WTC11 (cell line): ENCODE results near the gene PDZD2. TPM values are rescaled to one million over a fixed set of nuclear protein-coding genes. Genes with fewer than 3 reads are reported as not detected.

ENCODE experiments used
- ATAC-seq: fragments of 200-7000 bp; cut with Tn5 transposase; 2 replicates; pipeline ENCODE4 v1.10.0; 2021; ENCODE audit warnings: mild to moderate bottlenecking, moderate library complexity
- CTCF ChIA-PET: fragments of 300-600 bp; sonication (Branson Sonifier 250); formaldehyde crosslinking; loops from one replicate; lab custom pipeline; 2021; ENCODE audit warnings: antibody characterized with exemption; lab: Charles Lee
- POLR2A ChIA-PET: fragments of 350-600 bp; sonication (Branson Sonifier 250); formaldehyde crosslinking; loops from one replicate; lab custom pipeline; 2021; ENCODE audit warnings: antibody characterized with exemption; lab: Charles Lee
- DNase-seq: peaks from one replicate; pipeline ENCODE4 v3.0.0; 2021; ENCODE audit warnings: low spot score
- H3K27ac Mint-ChIP-seq: 2 replicates; pipeline ENCODE4 v1.8.0; 2021; ENCODE audit warnings: mixed read lengths
- H3K27me3 Mint-ChIP-seq: 2 replicates; pipeline ENCODE4 v1.8.0; 2021; ENCODE audit warnings: low read depth, mild to moderate bottlenecking, moderate library complexity, mixed read lengths
- H3K36me3 Mint-ChIP-seq: 2 replicates; pipeline ENCODE4 v1.8.0; 2021; ENCODE audit warnings: mixed read lengths
- H3K4me1 Mint-ChIP-seq: 2 replicates; pipeline ENCODE4 v1.8.0; 2022; ENCODE audit warnings: mixed read lengths
- H3K4me3 Mint-ChIP-seq: 2 replicates; pipeline ENCODE4 v1.8.0; 2021; ENCODE audit warnings: mild to moderate bottlenecking, moderate library complexity, mixed read lengths
- H3K9me3 Mint-ChIP-seq: 2 replicates; pipeline ENCODE4 v1.8.0; 2021; ENCODE audit warnings: mixed read lengths
- CREB1 ChIP-seq: sonication (generic); formaldehyde crosslinking; IDR thresholded peaks from 2 replicates; pipeline ENCODE4 v1.8.0; 2023; ENCODE audit warnings: mild to moderate bottlenecking, missing genetic modification reagents
- CREM ChIP-seq: sonication (generic); formaldehyde crosslinking; IDR thresholded peaks from 2 replicates; pipeline ENCODE4 v1.8.1; 2022; ENCODE audit warnings: mild to moderate bottlenecking, missing genetic modification reagents, moderate library complexity
- ELF4 ChIP-seq: sonication (generic); formaldehyde crosslinking; IDR thresholded peaks from 2 replicates; pipeline ENCODE4 v1.8.1; 2022; ENCODE audit warnings: low read depth, mild to moderate bottlenecking, moderate library complexity, missing genetic modification reagents
- EMX1 ChIP-seq: fragments of 250-450 bp; sonication (Bioruptor Pico); IDR thresholded peaks from 2 replicates; pipeline ENCODE4 v1.8.0; 2021; ENCODE audit warnings: mild to moderate bottlenecking
- ESRRA ChIP-seq: sonication (generic); formaldehyde crosslinking; IDR thresholded peaks from 2 replicates; pipeline ENCODE4 v1.8.1; 2022; ENCODE audit warnings: mild to moderate bottlenecking, missing genetic modification reagents, borderline replicate concordance
- ETV6 ChIP-seq: sonication (generic); formaldehyde crosslinking; IDR thresholded peaks from 2 replicates; pipeline ENCODE4 v1.8.1; 2022; ENCODE audit warnings: mild to moderate bottlenecking, missing genetic modification reagents
- GABPB1 ChIP-seq: sonication (generic); formaldehyde crosslinking; IDR thresholded peaks from 2 replicates; pipeline ENCODE4 v1.8.1; 2023; ENCODE audit warnings: mild to moderate bottlenecking, missing genetic modification reagents
- JAZF1 ChIP-seq: fragments of 250-450 bp; sonication (Bioruptor Pico); IDR thresholded peaks from 2 replicates; pipeline ENCODE4 v1.9.0; 2021; ENCODE audit warnings: moderate library complexity, mild to moderate bottlenecking, inconsistent platforms
- JUN ChIP-seq: sonication (generic); formaldehyde crosslinking; IDR thresholded peaks from 2 replicates; pipeline ENCODE4 v1.8.0; 2023; ENCODE audit warnings: mild to moderate bottlenecking, missing genetic modification reagents
- KAT7 ChIP-seq: sonication (generic); formaldehyde crosslinking; IDR thresholded peaks from 2 replicates; pipeline ENCODE4 v1.8.1; 2023; ENCODE audit warnings: missing genetic modification reagents, mild to moderate bottlenecking, borderline replicate concordance
- MXD4 ChIP-seq: fragments of 250-450 bp; sonication (Bioruptor Pico); IDR thresholded peaks from 2 replicates; pipeline ENCODE4 v1.8.0; 2021; ENCODE audit warnings: mild to moderate bottlenecking, moderate library complexity, borderline replicate concordance
- NFATC4 ChIP-seq: fragments of 250-450 bp; sonication (Bioruptor Pico); IDR thresholded peaks from 2 replicates; pipeline ENCODE4 v1.9.0; 2021; ENCODE audit warnings: mild to moderate bottlenecking
- NR2C2 ChIP-seq: sonication (generic); formaldehyde crosslinking; IDR thresholded peaks from 2 replicates; pipeline ENCODE4 v1.8.0; 2022; ENCODE audit warnings: mild to moderate bottlenecking, missing genetic modification reagents
- PRRX2 ChIP-seq: fragments of 250-450 bp; sonication (Bioruptor Pico); IDR thresholded peaks from 2 replicates; pipeline ENCODE4 v1.8.0; 2021; ENCODE audit warnings: mild to moderate bottlenecking
- SMAD4 ChIP-seq: sonication (generic); formaldehyde crosslinking; IDR thresholded peaks from 2 replicates; pipeline ENCODE4 v1.8.0; 2022; ENCODE audit warnings: mild to moderate bottlenecking, missing genetic modification reagents
- TP53 ChIP-seq: sonication (generic); formaldehyde crosslinking; IDR thresholded peaks from 2 replicates; pipeline ENCODE4 v1.8.1; 2023; ENCODE audit warnings: mild to moderate bottlenecking, missing genetic modification reagents
- ZNF232 ChIP-seq: sonication (generic); formaldehyde crosslinking; IDR thresholded peaks from 2 replicates; pipeline ENCODE4 v1.8.0; 2022; ENCODE audit warnings: mild to moderate bottlenecking, missing genetic modification reagents
- total RNA-seq: library from RNA; stranded (reverse); gene quantifications from 3 replicates; pipeline ENCODE4 v1.2.3, GENCODE V29; 2021
- TF ChIP-seq, protein P1 (sequence below): fragments of 250-450 bp; sonication (Bioruptor Pico); IDR thresholded peaks from 2 replicates; pipeline ENCODE4 v2.1.2; 2022; ENCODE audit warnings: mild to moderate bottlenecking, moderate library complexity
- TF ChIP-seq, protein P2 (sequence below): sonication (generic); formaldehyde crosslinking; IDR thresholded peaks from 2 replicates; pipeline ENCODE4 v1.8.1; 2023; ENCODE audit warnings: mild to moderate bottlenecking, missing genetic modification reagents
- TF ChIP-seq, protein P3 (sequence below): fragments of 250-450 bp; sonication (Bioruptor Pico); IDR thresholded peaks from 2 replicates; pipeline ENCODE4 v1.9.0; 2021; ENCODE audit warnings: mild to moderate bottlenecking
- TF ChIP-seq, protein P4 (sequence below): fragments of 250-450 bp; sonication (Bioruptor Pico); IDR thresholded peaks from 2 replicates; pipeline ENCODE4 v1.9.0; 2021; ENCODE audit warnings: mild to moderate bottlenecking, borderline replicate concordance
- TF ChIP-seq, protein P5 (sequence below): sonication (generic); formaldehyde crosslinking; IDR thresholded peaks from 2 replicates; pipeline ENCODE4 v1.8.1; 2023; ENCODE audit warnings: mild to moderate bottlenecking, missing genetic modification reagents
- TF ChIP-seq, protein P6 (sequence below): sonication (generic); formaldehyde crosslinking; conservative IDR thresholded peaks from 2 replicates; pipeline ENCODE4 v1.8.1; 2022; ENCODE audit warnings: mild to moderate bottlenecking, missing genetic modification reagents

PDZD2 gene
- total RNA-seq, 1 experiment from 2014 or later = 11.4 TPM

DNA sequence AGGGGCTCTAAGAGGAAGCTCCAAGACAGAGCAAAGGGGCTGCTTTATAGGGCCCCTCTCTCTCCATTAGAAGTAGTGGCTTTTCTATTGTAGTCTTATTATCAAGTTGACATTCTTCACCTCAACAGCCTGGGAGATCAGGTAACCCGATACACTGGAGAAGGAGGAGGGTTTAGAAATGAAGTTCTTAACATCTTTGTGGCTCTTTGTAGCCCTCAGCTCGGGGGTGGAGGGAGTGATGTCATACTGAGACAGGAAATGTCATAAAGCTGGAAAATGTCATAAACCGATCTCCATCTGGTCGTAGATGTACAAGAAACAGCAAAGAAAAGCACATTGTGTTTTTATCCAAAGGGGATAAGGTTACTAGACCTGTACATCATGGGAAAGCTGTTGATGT, 17.9 kb downstream of the PDZD2 start:
- no peak for TF ChIP-seq GABPB1 (CRISPR knock-in tag)
- no peak for TF ChIP-seq NR2C2
- ATAC-seq (peak; percentile 90), DNase-seq (no peak)
- Mint-ChIP-seq H3K36me3 (0 out of 2 replicates have a peak, but pooled peaks cover 3% of the 10 kb centered on the region), H3K27me3 (no peaks in the 10 kb centered on the region; the same call in 1 of the 2 replicates), H3K27ac (no peak overlapping the region), H3K4me1 (peaks cover 30% of the 10 kb centered on the region), H3K4me3 (no peak overlapping the region), H3K9me3 (peaks cover 6% of the 10 kb centered on the region; the same call in 1 of the 2 replicates)
- ChIA-PET CTCF (interaction anchor here (1.3 to 1.6 kb wide), 2 partner anchors 9 to 152 kb away, joined by 3 read pairs; no protein-coding TSS in a partner anchor), POLR2A (no interaction called here)

DNA sequence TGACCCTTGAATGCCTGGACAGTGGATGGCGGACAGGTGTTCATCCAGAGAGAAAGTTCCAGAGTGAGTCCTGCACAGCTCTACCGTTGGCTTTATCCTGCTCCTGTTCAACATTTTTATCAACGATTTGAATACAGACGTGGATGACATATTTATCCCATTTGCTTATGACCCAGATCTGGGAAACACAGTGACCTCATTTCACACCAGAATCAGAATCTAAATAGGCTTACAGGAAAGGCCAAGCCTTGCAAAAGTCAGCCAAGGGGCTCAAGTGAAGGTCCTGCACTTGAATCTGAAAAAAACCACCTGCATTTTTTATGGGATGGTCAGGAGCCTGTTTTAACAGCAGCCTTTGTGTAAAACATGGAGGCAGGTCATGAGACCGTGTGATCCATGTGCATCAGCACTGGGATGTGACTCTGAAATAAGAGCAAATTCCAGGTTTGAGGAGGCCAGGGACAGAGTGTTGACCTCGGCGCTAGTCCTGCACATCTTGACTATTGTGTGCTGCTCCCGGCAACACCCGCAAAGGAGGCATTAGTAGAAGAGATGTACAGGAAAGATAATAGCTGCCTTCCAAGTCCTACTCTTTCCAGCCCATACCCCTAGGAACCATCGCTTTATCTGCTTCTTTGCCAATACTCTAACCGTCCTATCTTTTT, 18.5 kb downstream of the PDZD2 start:
- ChIA-PET CTCF (interaction anchor here (1.3 to 1.6 kb wide), 2 partner anchors 10 to 152 kb away, joined by 3 read pairs; no protein-coding TSS in a partner anchor), POLR2A (interaction anchor here (0.6 kb wide), 1 partner anchor 157 kb away, joined by 5 read pairs; no protein-coding TSS in a partner anchor)
- Mint-ChIP-seq H3K27ac (no peak overlapping the region), H3K4me1 (peaks cover 30% of the 10 kb centered on the region), H3K27me3 (no peaks in the 10 kb centered on the region; the same call in 1 of the 2 replicates), H3K4me3 (no peak overlapping the region), H3K36me3 (0 out of 2 replicates have a peak, but pooled peaks cover 3% of the 10 kb centered on the region), H3K9me3 (peaks cover 6% of the 10 kb centered on the region; the same call in 1 of the 2 replicates)
- DNase-seq (no peak), ATAC-seq (no peak)
- TF ChIP-seq TP53 (no peak), SMAD4 (CRISPR knock-in tag) (no peak), NFATC4 (no peak), ETV6 (no peak)
- TF ChIP-seq, protein P1, sequence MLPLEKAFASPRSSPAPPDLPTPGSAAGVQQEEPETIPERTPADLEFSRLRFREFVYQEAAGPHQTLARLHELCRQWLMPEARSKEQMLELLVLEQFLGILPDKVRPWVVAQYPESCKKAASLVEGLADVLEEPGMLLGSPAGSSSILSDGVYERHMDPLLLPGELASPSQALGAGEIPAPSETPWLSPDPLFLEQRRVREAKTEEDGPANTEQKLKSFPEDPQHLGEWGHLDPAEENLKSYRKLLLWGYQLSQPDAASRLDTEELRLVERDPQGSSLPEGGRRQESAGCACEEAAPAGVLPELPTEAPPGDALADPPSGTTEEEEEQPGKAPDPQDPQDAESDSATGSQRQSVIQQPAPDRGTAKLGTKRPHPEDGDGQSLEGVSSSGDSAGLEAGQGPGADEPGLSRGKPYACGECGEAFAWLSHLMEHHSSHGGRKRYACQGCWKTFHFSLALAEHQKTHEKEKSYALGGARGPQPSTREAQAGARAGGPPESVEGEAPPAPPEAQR = no peak
- TF ChIP-seq, protein P2, sequence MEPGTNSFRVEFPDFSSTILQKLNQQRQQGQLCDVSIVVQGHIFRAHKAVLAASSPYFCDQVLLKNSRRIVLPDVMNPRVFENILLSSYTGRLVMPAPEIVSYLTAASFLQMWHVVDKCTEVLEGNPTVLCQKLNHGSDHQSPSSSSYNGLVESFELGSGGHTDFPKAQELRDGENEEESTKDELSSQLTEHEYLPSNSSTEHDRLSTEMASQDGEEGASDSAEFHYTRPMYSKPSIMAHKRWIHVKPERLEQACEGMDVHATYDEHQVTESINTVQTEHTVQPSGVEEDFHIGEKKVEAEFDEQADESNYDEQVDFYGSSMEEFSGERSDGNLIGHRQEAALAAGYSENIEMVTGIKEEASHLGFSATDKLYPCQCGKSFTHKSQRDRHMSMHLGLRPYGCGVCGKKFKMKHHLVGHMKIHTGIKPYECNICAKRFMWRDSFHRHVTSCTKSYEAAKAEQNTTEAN = no peak

DNA sequence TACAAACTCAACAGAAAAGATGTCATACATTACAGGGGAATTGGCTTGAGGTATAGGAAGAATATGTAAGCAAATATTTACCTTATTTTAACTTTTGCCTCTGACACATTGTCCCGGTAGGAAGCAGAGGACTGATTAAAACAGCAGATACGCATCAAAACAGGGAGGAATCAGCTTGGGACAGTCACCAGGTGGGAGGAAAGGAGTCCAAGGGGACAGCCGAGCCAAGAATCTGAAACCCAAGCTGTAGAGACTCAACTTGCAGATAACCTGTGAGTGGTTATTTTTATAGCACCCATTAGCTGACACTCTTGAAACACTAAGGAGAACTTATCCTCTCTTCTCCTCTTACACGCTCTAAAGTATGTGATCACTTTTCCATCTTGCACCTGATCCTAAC, 22.3 kb downstream of the PDZD2 start:
- CTCF ChIA-PET = interaction anchor here (1.1 to 1.4 kb wide), 2 partner anchors 23 to 148 kb away, joined by 5 read pairs; partner anchors contain the start of gene PDZD2
- peaks cover 31% of the 10 kb centered on the region for H3K4me1 Mint-ChIP-seq
- DNase-seq (no peak), ATAC-seq (no peak)
- H3K4me3 Mint-ChIP-seq = no peak overlapping the region
- POLR2A ChIA-PET = no interaction called here
- H3K27ac Mint-ChIP-seq = no peak overlapping the region
- no peaks in the 10 kb centered on the region; the same call in 1 of the 2 replicates for H3K27me3 Mint-ChIP-seq
- H3K9me3 Mint-ChIP-seq = peaks cover 13% of the 10 kb centered on the region; the same call in 1 of the 2 replicates
- H3K36me3 Mint-ChIP-seq = 0 out of 2 replicates have a peak, but pooled peaks cover 3% of the 10 kb centered on the region
- TF ChIP-seq KAT7 (CRISPR knock-in tag) (no peak), EMX1 (no peak), MXD4 (CRISPR knock-in tag) (no peak), PRRX2 (no peak), JAZF1 (CRISPR knock-in tag) (no peak), JUN (no peak), CREM (CRISPR knock-in tag) (no peak), NFATC4 (no peak), ZNF232 (CRISPR knock-in tag) (no peak), ELF4 (CRISPR knock-in tag) (no peak), CREB1 (CRISPR knock-in tag) (no peak), ESRRA (CRISPR knock-in tag) (no peak)
- TF ChIP-seq, protein P3, sequence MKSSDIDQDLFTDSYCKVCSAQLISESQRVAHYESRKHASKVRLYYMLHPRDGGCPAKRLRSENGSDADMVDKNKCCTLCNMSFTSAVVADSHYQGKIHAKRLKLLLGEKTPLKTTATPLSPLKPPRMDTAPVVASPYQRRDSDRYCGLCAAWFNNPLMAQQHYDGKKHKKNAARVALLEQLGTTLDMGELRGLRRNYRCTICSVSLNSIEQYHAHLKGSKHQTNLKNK = no peak
- TF ChIP-seq, protein P4, sequence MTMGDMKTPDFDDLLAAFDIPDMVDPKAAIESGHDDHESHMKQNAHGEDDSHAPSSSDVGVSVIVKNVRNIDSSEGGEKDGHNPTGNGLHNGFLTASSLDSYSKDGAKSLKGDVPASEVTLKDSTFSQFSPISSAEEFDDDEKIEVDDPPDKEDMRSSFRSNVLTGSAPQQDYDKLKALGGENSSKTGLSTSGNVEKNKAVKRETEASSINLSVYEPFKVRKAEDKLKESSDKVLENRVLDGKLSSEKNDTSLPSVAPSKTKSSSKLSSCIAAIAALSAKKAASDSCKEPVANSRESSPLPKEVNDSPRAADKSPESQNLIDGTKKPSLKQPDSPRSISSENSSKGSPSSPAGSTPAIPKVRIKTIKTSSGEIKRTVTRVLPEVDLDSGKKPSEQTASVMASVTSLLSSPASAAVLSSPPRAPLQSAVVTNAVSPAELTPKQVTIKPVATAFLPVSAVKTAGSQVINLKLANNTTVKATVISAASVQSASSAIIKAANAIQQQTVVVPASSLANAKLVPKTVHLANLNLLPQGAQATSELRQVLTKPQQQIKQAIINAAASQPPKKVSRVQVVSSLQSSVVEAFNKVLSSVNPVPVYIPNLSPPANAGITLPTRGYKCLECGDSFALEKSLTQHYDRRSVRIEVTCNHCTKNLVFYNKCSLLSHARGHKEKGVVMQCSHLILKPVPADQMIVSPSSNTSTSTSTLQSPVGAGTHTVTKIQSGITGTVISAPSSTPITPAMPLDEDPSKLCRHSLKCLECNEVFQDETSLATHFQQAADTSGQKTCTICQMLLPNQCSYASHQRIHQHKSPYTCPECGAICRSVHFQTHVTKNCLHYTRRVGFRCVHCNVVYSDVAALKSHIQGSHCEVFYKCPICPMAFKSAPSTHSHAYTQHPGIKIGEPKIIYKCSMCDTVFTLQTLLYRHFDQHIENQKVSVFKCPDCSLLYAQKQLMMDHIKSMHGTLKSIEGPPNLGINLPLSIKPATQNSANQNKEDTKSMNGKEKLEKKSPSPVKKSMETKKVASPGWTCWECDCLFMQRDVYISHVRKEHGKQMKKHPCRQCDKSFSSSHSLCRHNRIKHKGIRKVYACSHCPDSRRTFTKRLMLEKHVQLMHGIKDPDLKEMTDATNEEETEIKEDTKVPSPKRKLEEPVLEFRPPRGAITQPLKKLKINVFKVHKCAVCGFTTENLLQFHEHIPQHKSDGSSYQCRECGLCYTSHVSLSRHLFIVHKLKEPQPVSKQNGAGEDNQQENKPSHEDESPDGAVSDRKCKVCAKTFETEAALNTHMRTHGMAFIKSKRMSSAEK (CRISPR knock-in tag) = no peak
- TF ChIP-seq, protein P5, sequence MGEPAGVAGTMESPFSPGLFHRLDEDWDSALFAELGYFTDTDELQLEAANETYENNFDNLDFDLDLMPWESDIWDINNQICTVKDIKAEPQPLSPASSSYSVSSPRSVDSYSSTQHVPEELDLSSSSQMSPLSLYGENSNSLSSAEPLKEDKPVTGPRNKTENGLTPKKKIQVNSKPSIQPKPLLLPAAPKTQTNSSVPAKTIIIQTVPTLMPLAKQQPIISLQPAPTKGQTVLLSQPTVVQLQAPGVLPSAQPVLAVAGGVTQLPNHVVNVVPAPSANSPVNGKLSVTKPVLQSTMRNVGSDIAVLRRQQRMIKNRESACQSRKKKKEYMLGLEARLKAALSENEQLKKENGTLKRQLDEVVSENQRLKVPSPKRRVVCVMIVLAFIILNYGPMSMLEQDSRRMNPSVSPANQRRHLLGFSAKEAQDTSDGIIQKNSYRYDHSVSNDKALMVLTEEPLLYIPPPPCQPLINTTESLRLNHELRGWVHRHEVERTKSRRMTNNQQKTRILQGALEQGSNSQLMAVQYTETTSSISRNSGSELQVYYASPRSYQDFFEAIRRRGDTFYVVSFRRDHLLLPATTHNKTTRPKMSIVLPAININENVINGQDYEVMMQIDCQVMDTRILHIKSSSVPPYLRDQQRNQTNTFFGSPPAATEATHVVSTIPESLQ (CRISPR knock-in tag) = no peak
- TF ChIP-seq, protein P6, sequence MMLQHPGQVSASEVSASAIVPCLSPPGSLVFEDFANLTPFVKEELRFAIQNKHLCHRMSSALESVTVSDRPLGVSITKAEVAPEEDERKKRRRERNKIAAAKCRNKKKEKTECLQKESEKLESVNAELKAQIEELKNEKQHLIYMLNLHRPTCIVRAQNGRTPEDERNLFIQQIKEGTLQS (CRISPR knock-in tag) = no peak
